CD4-positive, alpha-beta T cell treated with Interleukin-17A for 4 hours (primary cell): Measurements from ENCODE around the gene TSPAN10.
"Not testable (repeated sequence)": the region's sequence is repeated elsewhere in the genome, so short reads cannot be mapped to it uniquely, and the experiment has no call there.

ENCODE experiments used
- DNase-seq: peaks from one replicate; pipeline ENCODE4 v3.0.0-alpha.2; 2020; ENCODE audit warnings: mixed read lengths

TSPAN10 gene

GRCh38 chr17:81636505-81637288, at the start of gene TSPAN10, which contains the start of gene NPLOC4:
Gene TSPAN10 (plus strand): TSS chr17:81637196. CDS start chr17:81642413, 5,217 bp downstream.
Gene NPLOC4 (minus strand): TSS chr17:81637112. CDS start chr17:81636930, 182 bp downstream.
- peak; percentile 89 for DNase-seq

- no peak for DNase-seq
Measured at GRCh38 chr17:81589612-81590011, 47.4 kb upstream of the TSPAN10 start.

DNA sequence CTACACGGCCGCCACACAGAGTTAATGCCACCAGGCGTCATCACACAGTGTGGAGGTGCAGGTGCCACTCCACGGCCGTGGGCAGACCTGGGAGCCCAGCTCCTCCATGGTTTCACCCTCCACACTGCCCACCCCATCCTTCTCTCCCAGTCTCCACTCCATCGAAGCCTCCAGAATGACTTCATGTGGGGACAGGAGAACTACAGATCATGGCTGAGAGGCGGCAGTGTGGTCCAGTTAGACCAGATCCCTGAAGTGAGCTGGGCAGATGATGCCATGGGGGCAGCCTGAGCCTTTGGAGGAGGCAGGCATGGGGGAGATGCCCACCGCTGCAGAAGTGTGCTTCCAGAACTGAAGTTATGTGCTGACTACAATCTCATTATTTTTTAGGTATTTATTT, 46.9 kb upstream of the TSPAN10 start:
- no peak for DNase-seq

- no peak for DNase-seq
Measured at GRCh38 chr17:81591971-81592370, 45.0 kb upstream of the TSPAN10 start.

- no peak for DNase-seq
Measured at GRCh38 chr17:81593105-81593871, 43.7 kb upstream of the TSPAN10 start.

GRCh38 chr17:81599719-81600486, 37.1 kb upstream of the TSPAN10 start:
- no peak for DNase-seq

DNA sequence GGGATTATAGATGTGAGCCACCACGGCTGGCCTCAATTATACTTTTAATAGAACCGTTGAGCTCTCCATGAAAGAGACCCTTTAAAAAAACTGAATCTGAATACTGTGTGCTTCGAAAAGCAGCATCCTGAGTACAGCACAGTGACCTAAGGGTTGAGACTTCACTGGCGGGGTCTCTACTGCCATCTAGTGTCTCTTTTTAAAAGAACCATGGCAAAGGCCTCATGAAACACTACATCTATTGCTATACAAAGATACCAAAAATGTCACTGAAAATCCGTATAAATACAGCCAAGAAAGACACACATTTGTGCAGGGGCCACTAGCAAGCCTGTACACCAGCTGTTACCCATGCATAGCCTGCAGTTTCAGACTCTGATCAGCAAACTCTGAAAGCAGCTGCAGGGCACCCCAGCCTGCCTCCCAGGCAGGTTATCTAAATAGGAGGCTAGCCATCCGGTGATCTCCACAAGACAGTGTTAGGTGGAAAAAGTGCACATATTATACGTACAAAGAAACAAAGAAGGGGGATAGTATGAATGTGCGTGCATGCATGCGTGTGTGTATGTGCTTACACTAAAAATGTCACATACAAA, 35.4 kb upstream of the TSPAN10 start:
- peak; percentile 52 for DNase-seq

DNA sequence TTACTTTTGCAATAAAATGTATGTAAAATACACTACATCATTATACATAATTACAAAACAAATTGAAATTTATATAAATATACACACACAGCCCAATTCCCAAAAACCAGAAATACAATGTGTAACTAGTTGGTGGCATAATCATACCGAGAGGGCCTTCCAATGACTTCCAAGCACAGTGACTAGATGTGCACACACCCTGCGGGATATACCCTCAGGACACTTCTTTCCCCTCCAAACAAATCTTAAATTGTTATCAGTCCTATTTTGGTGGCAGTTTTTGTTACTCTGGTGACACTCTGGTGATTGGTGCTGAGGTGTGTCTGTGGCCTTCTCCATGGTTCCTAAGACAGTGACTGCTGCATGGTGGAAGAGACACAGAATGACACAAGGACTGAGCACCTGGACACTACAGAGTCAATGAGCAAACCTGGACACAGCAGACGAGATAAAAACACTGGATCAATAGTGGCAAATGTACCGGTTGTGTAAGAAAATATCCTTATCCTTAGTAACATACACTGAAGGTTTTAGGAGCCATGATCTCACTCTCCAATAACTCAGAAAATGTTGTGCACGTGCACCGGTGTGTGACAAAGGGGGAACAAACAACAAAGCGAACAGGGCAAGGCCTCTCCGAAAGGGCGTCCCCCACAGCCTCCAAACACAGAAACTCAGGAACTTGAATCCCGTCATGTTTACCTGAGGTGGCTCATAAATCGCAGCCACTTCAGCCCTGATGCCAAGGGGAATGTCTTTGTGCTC, 33.0 kb upstream of the TSPAN10 start:
- DNase-seq: no peak

GRCh38 chr17:81607431-81607830, 29.6 kb upstream of the TSPAN10 start:
- no peak for DNase-seq

DNA sequence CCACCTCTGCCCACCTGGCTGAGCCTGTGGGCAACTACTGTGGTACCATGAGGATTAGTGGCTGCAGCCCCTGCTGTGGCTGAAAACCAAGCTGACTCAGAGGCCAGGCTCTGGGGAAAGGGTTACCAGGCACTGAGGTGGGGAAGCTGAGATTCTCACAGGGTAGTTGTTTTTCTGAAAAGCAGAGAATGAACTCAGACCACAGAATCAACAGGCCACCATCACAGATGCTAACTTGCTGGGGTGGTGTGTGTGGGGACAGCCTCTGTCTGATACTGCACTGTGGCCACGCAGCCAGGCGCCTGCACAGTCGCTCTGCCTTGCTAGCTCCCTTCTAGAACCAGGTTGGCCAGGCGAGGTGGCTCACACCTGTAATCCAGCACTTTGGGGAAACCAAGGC, 28.9 kb upstream of the TSPAN10 start:
- DNase-seq: no peak

- no peak for DNase-seq
Measured at GRCh38 chr17:81608605-81609004, 28.4 kb upstream of the TSPAN10 start.

GRCh38 chr17:81609541-81610311, 27.3 kb upstream of the TSPAN10 start:
- no peak for DNase-seq

DNA sequence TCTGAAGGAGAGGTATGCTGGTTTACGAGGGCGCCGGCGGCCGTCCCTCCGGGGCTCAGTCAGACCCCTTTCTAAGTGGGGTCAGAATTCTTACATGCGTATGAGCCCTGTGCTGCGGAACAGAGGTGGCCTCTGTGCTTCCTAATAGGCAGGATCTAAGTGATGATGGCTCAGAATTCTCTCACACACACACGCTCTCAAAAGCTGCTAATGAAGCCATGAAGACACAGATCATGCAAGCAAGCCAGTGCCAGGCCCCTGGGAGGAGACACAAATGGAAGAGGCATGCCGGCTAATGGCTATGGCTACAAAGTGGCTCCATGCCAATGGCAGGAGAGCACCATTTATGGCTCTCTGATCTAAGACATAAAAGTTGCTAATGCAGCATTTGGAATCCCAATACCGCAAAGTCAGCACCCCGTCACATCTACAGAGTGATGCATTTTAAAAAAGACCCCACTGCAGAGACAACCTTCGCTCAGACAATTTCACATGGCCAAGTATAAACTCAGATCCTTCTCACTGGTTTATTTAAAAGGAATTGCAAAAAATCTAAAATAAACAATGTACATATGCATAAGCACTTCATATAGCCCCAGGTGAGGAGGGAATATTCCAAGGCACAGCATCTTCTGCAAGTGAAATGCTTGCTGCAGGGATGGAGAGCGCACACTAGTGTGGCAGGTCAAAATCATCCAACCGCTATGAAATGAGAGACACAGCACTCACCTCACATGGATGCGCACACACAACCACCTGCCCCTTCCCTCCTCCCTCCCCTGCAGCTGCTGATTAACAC, 24.6 kb upstream of the TSPAN10 start:
- no peak for DNase-seq

DNA sequence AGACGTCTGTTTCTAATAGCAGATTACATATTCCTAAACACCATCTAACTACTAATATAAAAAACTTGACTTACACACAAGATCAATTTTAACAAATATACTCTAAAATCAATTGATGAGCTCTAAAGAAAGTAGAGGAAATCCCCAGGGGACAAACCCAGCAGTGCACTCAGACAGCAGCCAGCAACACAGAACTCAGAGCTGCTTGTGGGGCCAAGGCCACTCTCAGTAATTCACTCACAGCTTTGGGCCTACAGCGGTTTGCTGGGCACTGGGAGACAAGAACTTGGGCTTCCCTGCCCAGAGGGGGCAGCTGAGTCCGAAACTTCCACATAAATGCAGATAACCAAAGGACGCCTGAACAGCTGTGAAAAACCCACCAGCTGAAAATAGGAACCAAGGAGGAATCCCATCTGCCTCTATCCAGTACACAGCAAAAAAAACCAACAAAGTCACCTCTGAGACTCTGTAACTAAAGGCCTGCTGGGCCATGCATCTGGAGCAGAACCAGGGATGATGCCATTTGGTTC, 21.5 kb upstream of the TSPAN10 start:
- DNase-seq: no peak

DNA sequence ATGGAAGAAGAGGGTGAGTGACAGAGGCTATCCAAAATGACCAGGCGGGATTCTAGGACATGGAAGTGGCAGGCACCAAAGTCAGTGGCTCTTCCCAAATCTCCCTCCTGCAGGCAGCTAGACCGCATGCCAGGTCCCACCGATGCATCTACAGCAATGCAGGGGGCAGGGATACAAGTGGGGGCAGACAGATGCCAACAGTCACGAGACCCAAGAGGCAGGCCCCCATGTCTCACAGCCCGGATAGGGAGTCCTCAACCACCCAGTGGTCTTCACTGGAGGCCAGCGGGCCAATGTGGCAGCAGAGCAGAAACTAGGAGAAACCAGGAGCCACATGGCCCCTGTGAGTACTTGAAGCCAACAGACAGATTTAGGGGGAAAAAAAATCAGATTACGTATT, 20.1 kb upstream of the TSPAN10 start:
- no peak for DNase-seq

GRCh38 chr17:81618307-81618706, 18.7 kb upstream of the TSPAN10 start:
- DNase-seq: not testable (repeated sequence)

GRCh38 chr17:81621494-81622130, 15.4 kb upstream of the TSPAN10 start:
- no peak for DNase-seq

DNA sequence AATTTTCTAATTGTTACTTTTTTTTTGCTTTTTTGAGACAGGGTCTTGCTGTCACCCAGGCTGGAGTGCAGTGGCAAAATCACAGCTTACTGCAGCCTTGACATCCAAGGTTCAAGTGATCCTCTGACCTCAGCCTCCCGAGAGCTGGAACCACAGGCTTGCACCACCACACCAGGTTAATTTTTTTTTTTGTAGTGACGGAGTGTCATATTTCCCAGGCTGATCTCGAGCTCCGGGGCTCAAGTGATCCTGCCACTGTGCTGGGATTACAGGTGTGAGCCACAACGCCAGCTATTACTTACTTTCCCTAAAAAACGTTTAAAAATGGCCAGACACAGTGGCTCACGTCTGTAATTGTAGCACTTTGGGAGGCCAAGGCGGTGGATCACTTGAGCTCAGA, 6.7 kb upstream of the TSPAN10 start:
- no peak for DNase-seq

- no peak for DNase-seq
Measured at GRCh38 chr17:81631482-81631881, 5.5 kb upstream of the TSPAN10 start.

DNA sequence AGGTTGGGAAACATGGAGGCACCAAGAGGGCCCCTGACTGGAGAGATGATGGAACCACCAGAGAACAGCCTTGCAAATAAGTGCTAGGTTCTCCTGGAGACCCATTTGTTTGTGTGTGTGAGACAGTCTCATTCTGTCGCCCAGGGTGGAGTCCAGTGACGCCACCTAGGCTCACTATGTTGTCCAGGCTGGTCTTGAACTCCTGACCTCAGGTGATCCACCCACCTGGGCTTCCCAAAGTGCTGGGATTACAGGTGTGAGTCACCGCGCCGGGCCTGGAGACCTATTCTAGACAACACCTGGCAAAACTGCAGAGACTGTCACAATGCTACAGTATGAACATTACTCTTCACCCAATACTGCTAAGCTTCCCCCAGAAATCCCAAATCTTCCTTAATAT, 1.6 kb upstream of the TSPAN10 start:
- no peak for DNase-seq
